Kidney (tissue), 14 donors: ENCODE data around the gene HUS1B. TPM values are rescaled to one million over a fixed set of nuclear protein-coding genes. Genes with fewer than 3 reads are reported as not detected.

ENCODE experiments used
- DNase-seq, 5 donors: peaks; one replicate each; pipeline ENCODE4 v3.0.0-alpha.2; 2013 to 2020
- FAIRE-seq: peaks from 2 replicates; lab custom pipeline; 2012; peaks lifted over from hg19 to GRCh38; lab: Jason Lieb, UNC
- H3K27ac ChIP-seq, 2 donors: one replicate each; pipeline ENCODE4 v1.7.0; 2013; ENCODE audit warnings: low read depth in 2 of 2, low read length in 2 of 2, inconsistent platforms in 1 of 2
- H3K27me3 ChIP-seq: one replicate; pipeline ENCODE4 v1.7.1; 2013; ENCODE audit warnings: low read length, inconsistent platforms; ENCODE audit not compliant: control insufficient read depth, insufficient read depth
- H3K36me3 ChIP-seq, 3 donors: one replicate each; pipeline versions ENCODE4 v1.7.0 to v1.7.1; 2013; ENCODE audit warnings: low read length in 3 of 3, control low read depth in 1 of 3, inconsistent platforms in 1 of 3; ENCODE audit not compliant: insufficient read depth in 3 of 3, control insufficient read depth in 2 of 3
- H3K4me1 ChIP-seq, 3 donors: one replicate each; pipeline versions ENCODE4 v1.7.0 to v1.7.1; 2013; ENCODE audit warnings: low read length in 3 of 3, inconsistent platforms in 1 of 3, low read depth in 1 of 3; ENCODE audit not compliant: control insufficient read depth in 2 of 3, insufficient read depth in 2 of 3
- H3K4me3 ChIP-seq, 3 donors: one replicate each; pipeline versions ENCODE4 v1.7.0 to v1.8.1; 2013; ENCODE audit warnings: low read length in 3 of 3, control low read depth in 1 of 3, inconsistent platforms in 1 of 3
- H3K9ac ChIP-seq, 3 donors: one replicate each; pipeline versions ENCODE4 v1.7.0 to v1.7.1; 2013; ENCODE audit warnings: low read length in 3 of 3, control low read depth in 1 of 3, inconsistent platforms in 1 of 3
- H3K9me3 ChIP-seq, 3 donors: one replicate each; pipeline versions ENCODE4 v1.7.0 to v1.7.1; 2013; ENCODE audit warnings: low read length in 3 of 3, control low read depth in 1 of 3, inconsistent platforms in 1 of 3; ENCODE audit not compliant: control insufficient read depth in 2 of 3, insufficient read depth in 1 of 3
- CTCF ChIP-seq: IDR thresholded peaks from 3 replicates; pipeline ENCODE4 v1.5.1; 2012; ENCODE audit warnings: mild to moderate bottlenecking, moderate library complexity, borderline replicate concordance; ENCODE audit not compliant: insufficient read depth; ENCODE audit errors: extremely low read depth
- intact Hi-C: fragments of 100-400 bp; cut with DNase I; formaldehyde crosslinking; loops from one replicate; pipeline ENCODE4 v1.11.1; 2022
- polyA plus RNA-seq: library from polyadenylated mRNA; stranded (reverse); fragments of 350-450 nt; fragmentation: Illumina TruSeq; extraction: RNeasy Lipid Tissue Mini Kit (QIAGEN cat#74804); gene quantifications from one replicate; pipeline ENCODE4 v1.2.3, GENCODE V29; 2014; ENCODE audit warnings: low read depth, low replicate concordance; ENCODE audit not compliant: insufficient read depth
- total RNA-seq: library from RNA; stranded (reverse); fragmentation: NEBNext Ultra II Directional; extraction: Animal tissue kit (Norgen Biotek cat#: 25700); gene quantifications from one replicate; pipeline ENCODE4 v1.2.1, GENCODE V29; 2021
- donor health status: control.
- donor health status: control.
- donor health status: control.
- donor health status: control.
- donor health status: control.
- donor health status: DM: yes; HTN: yes; CAD: no.
- donor health status: Normal renal cell carcinoma (clear cell type).

Gene HUS1B
- total and polyA plus RNA-seq, 2 donors from 2014 or later: 1.2 TPM; not detected in 1

- Histone ChIP-seq H3K9ac (no peak overlapping the region), H3K4me1 (no peaks in the 10 kb centered on the region), H3K9me3 (no peaks in the 10 kb centered on the region), H3K27ac (no peak overlapping the region), H3K27me3 (no peaks in the 10 kb centered on the region), H3K36me3 (no peaks in the 10 kb centered on the region), H3K4me3 (no peak overlapping the region)
- no peak for FAIRE-seq
- intact Hi-C loops: no loop called here
- no peak for DNase-seq
- no peak for TF ChIP-seq CTCF
Measured at GRCh38 chr6:679282-679681, 22.4 kb upstream of the HUS1B start.

- no peaks in the 10 kb centered on the region for H3K9me3 ChIP-seq
- no peak for TF ChIP-seq CTCF
- H3K4me1 ChIP-seq: no peaks in the 10 kb centered on the region
- H3K4me3 ChIP-seq: no peak overlapping the region
- no peak for FAIRE-seq
- intact Hi-C loops: no loop called here
- no peaks in the 10 kb centered on the region for H3K27me3 ChIP-seq
- no peak for DNase-seq
- H3K9ac ChIP-seq: no peak overlapping the region
- H3K36me3 ChIP-seq: no peaks in the 10 kb centered on the region
- H3K27ac ChIP-seq: no peak overlapping the region
Measured at GRCh38 chr6:678520-678919, 21.6 kb upstream of the HUS1B start.

- FAIRE-seq (no peak), DNase-seq (no peak)
- no peak for TF ChIP-seq CTCF
- intact Hi-C loops: no loop called here
- Histone ChIP-seq H3K36me3 (no peaks in the 10 kb centered on the region), H3K27me3 (no peaks in the 10 kb centered on the region), H3K4me1 (no peaks in the 10 kb centered on the region), H3K9ac (no peak overlapping the region), H3K27ac (no peak overlapping the region), H3K9me3 (no peaks in the 10 kb centered on the region), H3K4me3 (no peak overlapping the region)
Measured at GRCh38 chr6:677919-678318, 21.0 kb upstream of the HUS1B start.

DNA sequence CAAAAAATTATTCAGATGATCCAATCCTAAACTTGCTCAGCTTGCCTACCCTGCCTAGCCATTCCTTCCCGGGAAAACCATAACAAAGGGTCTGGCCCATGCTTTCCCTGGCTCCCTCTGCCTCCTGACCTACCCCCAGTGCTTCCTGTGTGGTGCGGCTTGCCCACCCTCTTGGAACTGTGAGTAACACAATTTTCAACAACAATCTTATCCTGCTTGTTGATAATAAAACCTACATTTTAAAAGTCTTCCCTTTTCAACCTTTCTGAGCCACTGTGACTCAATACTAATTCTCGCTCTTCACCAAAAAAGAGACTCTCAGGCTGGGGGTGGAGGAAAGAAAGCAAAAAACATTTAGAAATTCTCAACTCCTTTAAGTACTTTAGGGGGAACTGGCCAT is 18.1 kb upstream of the HUS1B start:
- H3K36me3 ChIP-seq: no peaks in the 10 kb centered on the region
- H3K4me3 ChIP-seq: no peak overlapping the region
- no peaks in the 10 kb centered on the region for H3K27me3 ChIP-seq
- DNase-seq (no peak), FAIRE-seq (no peak)
- no peaks in the 10 kb centered on the region for H3K9me3 ChIP-seq
- H3K27ac ChIP-seq: no peak overlapping the region
- intact Hi-C loops: no loop called here
- no peak overlapping the region for H3K9ac ChIP-seq
- no peak for TF ChIP-seq CTCF
- no peaks in the 10 kb centered on the region for H3K4me1 ChIP-seq
